Panc1 (cell line): ENCODE results near the gene MMS22L.

Experiments used
- CTCF ChIP-seq: fragments of 450-650 bp; IDR thresholded peaks from 2 replicates; pipeline ENCODE4 v1.5.1; 2017; ENCODE audit warnings: mild to moderate bottlenecking
- POLR2AphosphoS5 ChIP-seq: IDR thresholded peaks from 2 replicates; pipeline ENCODE4 v1.6.1; 2012; ENCODE audit warnings: mild to moderate bottlenecking, low read depth, low read length, moderate library complexity
- REST ChIP-seq, 2 experiments: IDR thresholded peaks; 2 replicates each; pipeline ENCODE4 v1.6.1; 2011 to 2012; ENCODE audit warnings: low read depth in 2 of 2, control low read depth in 1 of 2, low read length in 1 of 2, mild to moderate bottlenecking in 1 of 2, moderate library complexity in 1 of 2; ENCODE audit not compliant: insufficient read depth in 1 of 2
- TCF7L2 ChIP-seq: IDR thresholded peaks from 2 replicates; pipeline ENCODE4 v1.6.1; 2011; ENCODE audit warnings: mild to moderate bottlenecking, low read depth, low read length, inconsistent platforms

- TF ChIP-seq CTCF (no peak), REST (IDR thresholded peaks at IDR 0.05; ENCODE audit: insufficient read depth in 1 of 2, low read depth in 2 of 2, low read length in 1 of 2) (no peak), POLR2AphosphoS5 (no peak), TCF7L2 (no peak)
Observed at GRCh38 chr6:97187951-97188350, 95.1 kb downstream of the MMS22L start.
